ENCODE data around the gene RHPN2.
"Not testable (repeated sequence)": the region's sequence is repeated elsewhere in the genome, so short reads cannot be mapped to it uniquely, and the experiment has no call there.

Gene RHPN2

DNA sequence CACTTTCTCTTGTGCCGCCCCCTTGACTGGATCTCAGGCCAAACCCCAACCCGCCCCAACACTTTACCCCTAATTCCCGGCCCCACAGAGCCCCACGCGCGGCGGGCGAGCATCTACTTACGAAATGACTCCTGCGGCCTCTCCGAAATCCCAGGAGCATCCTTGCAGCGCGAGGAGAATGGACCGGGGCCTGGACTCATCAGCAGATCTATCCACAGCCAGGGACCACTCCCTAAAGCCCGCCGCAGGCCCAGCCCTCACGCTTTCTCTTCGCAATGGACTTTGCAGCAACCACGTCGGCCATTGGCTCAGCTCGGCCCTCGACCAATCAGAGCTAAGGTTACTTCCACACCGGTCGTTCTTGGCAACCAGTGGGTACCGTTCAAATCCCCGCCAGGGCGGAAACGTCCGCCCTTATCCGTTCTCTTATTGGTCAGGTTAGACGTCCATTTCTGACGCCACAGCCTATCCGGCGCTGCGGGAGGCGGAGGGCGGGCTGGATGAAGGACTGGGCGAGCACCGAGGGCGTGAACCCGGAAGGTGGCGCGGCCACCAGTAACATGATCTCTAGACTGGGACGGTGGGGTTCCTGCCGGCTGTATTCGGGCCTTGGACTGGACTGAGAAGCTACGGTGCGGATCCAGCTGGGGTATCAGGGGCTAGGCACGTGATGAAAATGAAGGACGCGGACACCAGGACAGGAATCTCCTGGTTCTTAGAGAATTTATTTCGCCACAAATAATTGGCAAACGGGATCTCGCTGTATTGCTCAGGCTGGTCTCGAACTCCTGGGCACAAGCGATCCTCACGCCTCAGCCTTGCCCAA, 92.8 kb downstream of the RHPN2 start, which contains the start of the genes CEP89 and FAAP24:
TSS of gene CEP89 (minus strand) at position 244 of the 826 bp plus-strand sequence. CDS start at position 160, 84 bp downstream.
TSS of gene FAAP24 (plus strand) at position 528 of the 826 bp plus-strand sequence. CDS start 955 bp downstream, outside the sequence.
- FAIRE-seq = peak; percentile 99

DNA sequence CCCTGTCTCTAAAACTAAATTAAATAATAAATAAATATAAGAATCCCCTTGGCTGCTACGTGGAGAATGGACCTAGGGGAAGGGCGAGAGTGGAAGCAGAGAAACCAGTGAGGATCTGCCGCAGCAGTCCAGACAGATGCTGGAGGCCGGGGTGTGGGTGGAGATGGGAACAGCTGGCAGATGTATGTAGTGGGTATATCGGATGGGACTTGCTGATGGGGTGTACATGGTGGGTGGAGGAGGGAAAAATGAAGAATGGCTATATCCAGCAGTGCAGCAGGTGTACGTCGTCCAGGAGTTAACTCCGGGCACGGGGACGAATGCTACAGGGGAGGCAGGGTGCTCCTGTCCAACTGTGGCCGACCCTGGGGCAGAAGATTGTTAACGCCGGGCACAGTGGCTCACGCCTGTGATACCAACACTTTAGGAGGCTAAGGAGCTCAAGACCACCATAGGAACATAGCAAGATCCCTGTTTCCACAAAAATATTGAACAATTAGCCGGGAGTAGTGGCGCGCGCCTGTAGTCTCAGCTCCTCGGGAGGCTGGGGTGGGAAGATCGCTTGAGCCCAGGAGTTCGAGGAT, 93.6 kb downstream of the RHPN2 start:
- FAIRE-seq = no peak

GRCh38 chr19:32969549-32969948, 95.1 kb downstream of the RHPN2 start:
- FAIRE-seq = no peak

DNA sequence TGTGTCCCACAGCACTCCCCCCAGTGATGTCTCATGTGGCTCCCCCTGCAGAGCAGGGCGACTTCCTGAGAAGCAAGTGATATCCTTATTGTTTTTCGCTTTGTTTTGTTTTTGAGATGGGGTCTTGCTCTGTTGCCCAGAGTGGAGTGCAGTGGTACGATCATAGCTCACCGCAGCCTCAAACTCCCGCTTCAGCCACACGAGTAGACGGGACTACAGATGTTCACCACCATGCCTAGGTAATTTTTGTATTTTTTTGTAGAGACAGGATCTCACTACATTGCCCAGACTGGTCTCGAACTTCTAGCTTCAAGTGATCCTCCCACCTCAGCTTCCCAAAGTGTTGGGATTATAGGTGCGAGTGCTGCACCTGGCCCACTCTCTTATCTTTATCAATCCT, 97.9 kb downstream of the RHPN2 start:
- FAIRE-seq = no peak

DNA sequence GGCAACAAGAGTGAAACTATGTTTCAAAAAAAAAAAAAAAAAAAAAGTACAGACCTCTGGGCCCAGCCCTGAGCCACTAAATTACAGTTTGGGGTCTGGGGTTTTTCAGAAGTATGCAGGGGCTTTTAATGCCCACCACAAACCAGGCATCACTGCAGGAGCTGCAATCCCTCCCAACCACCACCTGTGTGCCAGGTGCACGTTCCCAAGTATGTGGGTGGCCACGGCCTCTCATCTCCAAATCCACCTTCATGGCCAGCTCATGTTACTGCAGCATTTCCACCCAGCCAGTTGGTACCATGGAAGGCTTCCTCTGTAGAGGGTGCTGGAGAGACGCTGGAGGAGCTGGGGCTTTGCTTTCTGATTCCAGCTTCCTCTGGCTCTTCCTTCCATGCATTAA, 119.4 kb downstream of the RHPN2 start:
- FAIRE-seq = no peak

DNA sequence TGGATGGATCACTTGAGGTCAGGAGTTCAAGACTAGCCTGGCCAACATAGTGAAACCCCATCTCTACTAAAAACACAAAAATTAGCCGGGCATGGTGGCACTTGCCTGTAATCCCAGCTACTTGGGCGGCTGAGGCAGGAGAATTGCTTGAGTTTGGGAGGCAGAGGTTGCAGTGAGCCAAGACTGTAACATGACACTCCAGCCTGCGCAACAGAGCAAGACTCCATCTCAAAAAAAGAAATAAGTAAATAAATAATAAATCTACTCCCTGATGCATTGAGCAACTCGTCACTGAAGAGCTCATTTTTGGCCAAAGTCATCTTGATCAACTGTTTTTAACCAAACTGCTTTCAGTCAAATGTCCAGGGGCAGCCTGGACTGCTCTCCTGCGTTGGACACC, 123.4 kb downstream of the RHPN2 start:
- not testable (repeated sequence) for FAIRE-seq

- FAIRE-seq = no peak
Observed at GRCh38 chr19:32936065-32936464, 128.6 kb downstream of the RHPN2 start.

DNA sequence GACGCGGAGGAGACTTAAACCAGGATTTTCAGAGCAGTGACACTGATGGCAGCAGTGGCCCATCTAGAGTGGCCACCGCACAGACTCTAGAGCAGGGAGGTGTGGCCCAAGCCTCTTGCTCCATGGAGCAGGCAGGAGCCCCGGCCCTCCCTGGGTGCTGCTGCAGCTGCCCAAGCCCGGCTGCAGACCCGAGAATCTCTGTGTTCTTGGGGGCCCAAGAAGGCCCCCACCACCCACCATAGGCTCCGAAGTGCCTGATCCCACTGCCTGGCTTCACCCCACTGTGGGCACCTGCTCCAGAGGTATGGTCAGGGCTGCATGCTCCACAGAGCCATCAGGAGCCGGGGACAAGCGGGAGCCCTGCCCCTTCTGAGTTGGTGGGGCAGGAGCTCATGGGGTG, 129.1 kb downstream of the RHPN2 start:
- FAIRE-seq = no peak

GRCh38 chr19:32933571-32933970, 131.1 kb downstream of the RHPN2 start:
- FAIRE-seq = no peak

- no peak for FAIRE-seq
Observed at GRCh38 chr19:32930567-32930966, 134.1 kb downstream of the RHPN2 start.

DNA sequence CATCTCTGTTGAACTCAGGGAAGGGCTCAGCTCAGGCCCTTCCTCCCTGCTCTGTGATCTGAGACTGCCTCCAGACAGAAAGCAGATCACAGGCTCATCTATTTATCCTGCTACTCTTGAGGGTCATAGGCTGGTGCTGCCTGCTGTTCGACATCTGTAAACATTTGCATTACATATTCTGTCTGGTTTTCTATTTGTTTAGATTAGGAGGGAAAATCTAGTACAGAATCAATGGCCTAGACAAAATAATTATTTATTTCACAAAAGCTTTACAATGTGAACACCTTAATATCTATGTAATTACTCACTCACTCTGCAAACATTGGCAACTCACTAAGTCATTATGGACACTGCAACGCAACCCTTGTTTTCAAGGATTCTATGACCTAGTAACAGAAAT, 135.9 kb downstream of the RHPN2 start:
- FAIRE-seq = no peak
